A549 (cell line): ENCODE results near the gene H1-8. TPM values are rescaled to one million over a fixed set of nuclear protein-coding genes. Genes with fewer than 3 reads are reported as not detected.

Experiments used
- ATAC-seq, 2 experiments: fragments of 200-7000 bp in 1 of 2; fragments of >200 bp in 1 of 2; cut with Nextera tagmentation in 1 of 2; cut with Tn5 transposase in 1 of 2; 3 replicates each; pipeline versions ENCODE4 v1.8.0 to v1.9.1; 2018 to 2020; ENCODE audit warnings: mild to moderate bottlenecking in 1 of 2, moderate library complexity in 1 of 2
- CTCF ChIA-PET: fragments of 300-600 bp; sonication (Branson Sonifier 250); formaldehyde crosslinking; extraction: SDS; loops from one replicate; lab custom pipeline; 2021; ENCODE audit warnings: antibody characterized with exemption, inconsistent platforms; lab: Yijun Ruan, JAX
- POLR2A ChIA-PET: fragments of 350-600 bp; formaldehyde crosslinking; extraction: SDS; loops from one replicate; lab custom pipeline; 2021; ENCODE audit warnings: antibody characterized with exemption, inconsistent platforms; lab: Yijun Ruan, JAX
- DNase-seq, 2 experiments: peaks; one replicate each; pipeline versions ENCODE4 v3.0.0 to v3.0.0-alpha.2; 2011 to 2016; ENCODE audit warnings: low read depth in 1 of 2, low spot score in 1 of 2
- FAIRE-seq: peaks from 2 replicates; lab custom pipeline; 2011; peaks lifted over from hg19 to GRCh38; lab: Jason Lieb, UNC
- H3K27ac ChIP-seq, 2 experiments: fragments of >200 bp; sonication (Bioruptor Twin); formaldehyde crosslinking; 3 replicates each; pipeline ENCODE4 v1.5.1; 2016 to 2017
- H3K4me1 ChIP-seq: fragments of >200 bp; sonication (Bioruptor Twin); formaldehyde crosslinking; 3 replicates; pipeline ENCODE4 v1.6.1; 2016
- H3K4me2 ChIP-seq: fragments of >200 bp; sonication (Bioruptor Twin); formaldehyde crosslinking; 3 replicates; pipeline ENCODE4 v1.6.1; 2016
- H3K4me3 ChIP-seq: fragments of >200 bp; sonication (Bioruptor Twin); formaldehyde crosslinking; 3 replicates; pipeline ENCODE4 v1.5.1; 2016
- H3K9me3 ChIP-seq: fragments of >200 bp; sonication (Bioruptor Twin); formaldehyde crosslinking; 3 replicates; pipeline ENCODE4 v1.6.1; 2016
- CHD2 ChIP-seq: fragments of 150-350 bp; IDR thresholded peaks from 2 replicates; pipeline ENCODE4 v1.6.1; 2014; ENCODE audit warnings: low read length; ENCODE audit not compliant: partially characterized antibody
- CHD4 ChIP-seq: fragments of 200-600 bp; sonication (generic); IDR thresholded peaks from 2 replicates; pipeline ENCODE4 v1.6.1; 2016; ENCODE audit warnings: antibody characterized with exemption, mild to moderate bottlenecking, borderline replicate concordance
- FOSB ChIP-seq: fragments of 250-450 bp; sonication (Bioruptor Pico); IDR thresholded peaks from 2 replicates; pipeline ENCODE4 v1.5.0; 2020; ENCODE audit warnings: mild to moderate bottlenecking, moderate library complexity
- FOSL2 ChIP-seq, 2 experiments: fragments of 450-650 bp in 1 of 2; fragments of >200 bp in 1 of 2; sonication (Bioruptor Twin) in 1 of 2; formaldehyde crosslinking; IDR thresholded peaks; 2 replicates each; pipeline versions ENCODE4 v1.5.0 to v1.6.1; 2016 to 2020; ENCODE audit warnings: mild to moderate bottlenecking in 1 of 2, moderate library complexity in 1 of 2
- GATA3 ChIP-seq: IDR thresholded peaks from 2 replicates; pipeline ENCODE4 v1.6.1; 2012; ENCODE audit warnings: borderline replicate concordance
- JUN ChIP-seq, 2 experiments: fragments of >200 bp; sonication (Bioruptor Twin); formaldehyde crosslinking; IDR thresholded peaks; 2 replicates in 1 of 2; 3 replicates in 1 of 2; pipeline ENCODE4 v1.6.1; 2016 to 2017
- JUNB ChIP-seq: fragments of >200 bp; sonication (Bioruptor Twin); formaldehyde crosslinking; IDR thresholded peaks from 2 replicates; pipeline ENCODE4 v1.6.1; 2016
- KDM1A ChIP-seq: fragments of 200-600 bp; sonication (generic); IDR thresholded peaks from 2 replicates; pipeline ENCODE4 v1.6.1; 2016; ENCODE audit warnings: low read depth, mild to moderate bottlenecking
- KDM5A ChIP-seq: fragments of 200-600 bp; sonication (generic); IDR thresholded peaks from 2 replicates; pipeline ENCODE4 v1.6.1; 2016; ENCODE audit warnings: antibody characterized with exemption, mild to moderate bottlenecking
- NFE2L2 ChIP-seq: fragments of 150-350 bp; conservative IDR thresholded peaks from 2 replicates; pipeline ENCODE4 v1.6.1; 2014; ENCODE audit warnings: low read length
- NR3C1 ChIP-seq: fragments of >200 bp; sonication (Bioruptor Twin); formaldehyde crosslinking; IDR thresholded peaks from 3 replicates; pipeline ENCODE4 v1.6.1; 2017
- PHF8 ChIP-seq: fragments of 200-600 bp; sonication (generic); IDR thresholded peaks from 2 replicates; pipeline ENCODE4 v1.6.1; 2016; ENCODE audit warnings: low read depth, mild to moderate bottlenecking, antibody characterized with exemption, moderate library complexity, borderline replicate concordance
- POLR2A ChIP-seq: IDR thresholded peaks from 2 replicates; pipeline ENCODE4 v1.6.1; 2012; ENCODE audit warnings: mild to moderate bottlenecking, low read length
- POLR2AphosphoS2 ChIP-seq: conservative IDR thresholded peaks from 2 replicates; pipeline ENCODE4 v1.6.1; 2012; ENCODE audit warnings: low read length, improper control_type of control experiment, inconsistent platforms
- RAD21 ChIP-seq, 2 experiments: fragments of >200 bp in 1 of 2; sonication (Bioruptor Twin) in 1 of 2; formaldehyde crosslinking in 1 of 2; IDR thresholded peaks in 1 of 2; conservative IDR thresholded peaks in 1 of 2; 2 replicates in 1 of 2; 3 replicates in 1 of 2; pipeline ENCODE4 v1.6.1; 2012 to 2018; ENCODE audit warnings: inconsistent platforms in 1 of 2
- RCOR1 ChIP-seq: fragments of 150-350 bp; IDR thresholded peaks from 2 replicates; pipeline ENCODE4 v1.6.1; 2014; ENCODE audit warnings: antibody characterized with exemption, low read length, low read depth
- RNF2 ChIP-seq: fragments of 200-600 bp; sonication (generic); IDR thresholded peaks from 2 replicates; pipeline ENCODE4 v1.6.1; 2016; ENCODE audit warnings: low read depth, mild to moderate bottlenecking, antibody characterized with exemption, moderate library complexity, borderline replicate concordance
- SMC3 ChIP-seq: fragments of >200 bp; sonication (Bioruptor Twin); formaldehyde crosslinking; IDR thresholded peaks from 3 replicates; pipeline ENCODE4 v1.6.1; 2018; ENCODE audit warnings: inconsistent platforms
- SREBF2 ChIP-seq: fragments of 450-650 bp; IDR thresholded peaks from 2 replicates; pipeline ENCODE4 v1.6.1; 2014; ENCODE audit warnings: mild to moderate bottlenecking, moderate library complexity
- TFCP2L1 ChIP-seq: fragments of 250-450 bp; sonication (Bioruptor Pico); IDR thresholded peaks from 2 replicates; pipeline ENCODE4 v1.5.0; 2021; ENCODE audit warnings: mild to moderate bottlenecking
- ZSCAN20 ChIP-seq: fragments of 250-450 bp; sonication (Bioruptor Pico); IDR thresholded peaks from 2 replicates; pipeline ENCODE4 v1.8.0; 2022; ENCODE audit warnings: mild to moderate bottlenecking, moderate library complexity
- WGBS: methylation state at CpG from one replicate; pipeline ENCODE4 v1.1.6; 2017; ENCODE audit errors: missing lambda C conversion rate; 5-methylcytosine and 5-hydroxymethylcytosine counted together
- polyA plus RNA-seq, 4 experiments: library from polyadenylated mRNA; depleted of rRNA in 3 of 4; stranded (reverse); fragments of >200 nt; fragmentation: RNase III in 1 of 4; extraction: RNeasy Plus Mini Kit Qiagen cat#74134 plus additional on column Dnase treatment in 1 of 4; gene quantifications; 2 replicates in 3 of 4; 3 replicates in 1 of 4; pipeline ENCODE4 v1.2.3, GENCODE V29; 2011 to 2017
- TF ChIP-seq, protein P1 (sequence below): fragments of >200 bp; sonication (Bioruptor Twin); formaldehyde crosslinking; IDR thresholded peaks from 3 replicates; pipeline ENCODE4 v1.6.1; 2016
- TF ChIP-seq, protein P2 (sequence below): fragments of >200 bp; sonication (Bioruptor Twin); formaldehyde crosslinking; IDR thresholded peaks from 2 replicates; pipeline ENCODE4 v1.6.1; 2016
- TF ChIP-seq, protein P3 (sequence below): IDR thresholded peaks from 2 replicates; pipeline ENCODE4 v1.6.1; 2012
- TF ChIP-seq, protein P4 (sequence below): fragments of 450-650 bp; IDR thresholded peaks from 2 replicates; pipeline ENCODE4 v1.6.1; 2014; ENCODE audit warnings: antibody characterized with exemption
- TF ChIP-seq, protein P5 (sequence below): fragments of 250-450 bp; sonication (Bioruptor Pico); IDR thresholded peaks from 2 replicates; pipeline ENCODE4 v1.5.0; 2021; ENCODE audit warnings: mild to moderate bottlenecking, moderate library complexity, borderline replicate concordance

The H1-8 gene
- polyA plus RNA-seq, 2 of the 4 experiments (the other 2 are of a cell fraction), result not detected

DNA sequence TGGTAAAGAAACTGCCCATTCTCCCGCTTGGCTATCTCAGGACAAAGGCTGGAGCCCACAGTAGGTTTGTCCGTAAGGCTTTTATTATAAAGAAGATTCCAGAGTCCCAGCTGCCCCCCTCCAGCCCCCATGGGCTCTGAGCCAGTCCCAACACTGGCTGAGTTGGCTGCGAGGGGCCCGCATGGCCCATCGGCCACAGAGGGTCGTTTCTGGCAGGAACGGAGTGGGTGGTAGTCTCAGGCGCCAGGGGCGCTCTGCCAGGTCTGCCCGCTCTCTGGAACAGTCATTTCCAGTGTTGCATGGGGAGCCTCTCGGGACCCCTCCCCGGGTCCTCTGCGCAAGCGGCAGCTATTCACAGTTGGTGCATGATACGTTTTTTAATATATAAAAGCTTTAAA, 12.2 kb downstream of the H1-8 start:
- 91% methylated on average over 12 of the region's 15 CpGs for WGBS
- TF ChIP-seq POLR2A, result no peak
- ChIA-PET CTCF (interaction anchor here (1.5 kb wide), 1 partner anchor 65 kb away, joined by 3 read pairs; no protein-coding TSS in a partner anchor), POLR2A (no interaction called here)
- Histone ChIP-seq H3K4me1 (peaks cover 24% of the 10 kb centered on the region), H3K4me2 (no peak overlapping the region), H3K4me3 (no peak overlapping the region), H3K9me3 (no peaks in the 10 kb centered on the region), H3K27ac (no peak overlapping the region; a peak in 1 of 6 replicates)
- ATAC-seq (no peak), DNase-seq (no peak), FAIRE-seq (no peak)

DNA sequence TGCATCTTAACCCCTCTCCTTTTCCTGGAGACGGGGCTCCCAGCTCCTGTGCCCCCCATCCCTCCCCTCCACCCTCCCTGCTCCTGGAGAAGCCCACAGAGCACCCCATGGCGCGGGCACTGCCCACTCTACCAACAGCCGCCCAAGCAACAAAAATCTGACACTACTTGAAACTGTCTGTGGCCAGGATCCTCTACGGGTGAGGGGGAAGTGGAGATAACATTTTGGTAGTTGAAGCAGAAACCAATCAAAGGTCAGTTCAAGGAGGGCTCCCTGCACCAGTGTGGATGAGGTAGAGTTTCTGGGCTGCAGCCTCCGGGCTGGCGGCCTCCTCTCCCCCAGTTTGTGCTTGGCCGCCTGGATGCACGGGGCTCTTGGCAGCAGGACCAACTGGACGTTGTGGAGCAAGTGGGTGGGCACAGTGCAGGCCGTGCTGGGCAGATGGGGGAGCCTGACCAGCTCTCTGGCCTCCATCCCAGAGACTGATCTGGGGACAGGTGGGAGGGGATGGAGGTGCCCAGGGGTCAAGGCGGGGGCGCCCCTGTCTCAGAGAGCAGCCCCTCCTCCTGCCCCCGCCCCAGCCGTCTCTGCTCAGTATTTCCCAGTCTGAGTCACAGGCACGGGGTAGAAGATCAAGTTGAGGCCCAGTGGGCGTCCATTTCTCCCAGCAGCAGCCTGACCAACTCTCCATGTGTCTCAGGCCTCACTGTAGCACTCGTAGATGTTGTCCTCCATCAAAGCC, 12.8 kb downstream of the H1-8 start:
- ChIA-PET CTCF (no interaction called here), POLR2A (no interaction called here)
- TF ChIP-seq PHF8 (no peak), TFCP2L1 (CRISPR knock-in tag) (no peak), FOSB (CRISPR knock-in tag) (no peak), FOSL2 (IDR thresholded peaks at IDR 0.05) (no peak), FOSL2 (CRISPR knock-in tag; IDR thresholded peaks at IDR 0.05) (no peak), JUN (IDR thresholded peaks at IDR 0.05) (no peak), NFE2L2 (no peak), GATA3 (no peak), CHD2 (no peak), SREBF2 (no peak), KDM5A (no peak)
- TF ChIP-seq, protein P1, sequence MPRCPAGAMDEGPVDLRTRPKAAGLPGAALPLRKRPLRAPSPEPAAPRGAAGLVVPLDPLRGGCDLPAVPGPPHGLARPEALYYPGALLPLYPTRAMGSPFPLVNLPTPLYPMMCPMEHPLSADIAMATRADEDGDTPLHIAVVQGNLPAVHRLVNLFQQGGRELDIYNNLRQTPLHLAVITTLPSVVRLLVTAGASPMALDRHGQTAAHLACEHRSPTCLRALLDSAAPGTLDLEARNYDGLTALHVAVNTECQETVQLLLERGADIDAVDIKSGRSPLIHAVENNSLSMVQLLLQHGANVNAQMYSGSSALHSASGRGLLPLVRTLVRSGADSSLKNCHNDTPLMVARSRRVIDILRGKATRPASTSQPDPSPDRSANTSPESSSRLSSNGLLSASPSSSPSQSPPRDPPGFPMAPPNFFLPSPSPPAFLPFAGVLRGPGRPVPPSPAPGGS, result no peak
- TF ChIP-seq, protein P2, sequence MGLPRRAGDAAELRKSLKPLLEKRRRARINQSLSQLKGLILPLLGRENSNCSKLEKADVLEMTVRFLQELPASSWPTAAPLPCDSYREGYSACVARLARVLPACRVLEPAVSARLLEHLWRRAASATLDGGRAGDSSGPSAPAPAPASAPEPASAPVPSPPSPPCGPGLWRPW, result no peak
- Histone ChIP-seq H3K9me3 (no peaks in the 10 kb centered on the region), H3K27ac (peak overlapping the region in 1 of 2 experiments; percentile 24; a peak in 1 of 6 replicates), H3K4me3 (no peak overlapping the region), H3K4me1 (peaks cover 31% of the 10 kb centered on the region), H3K4me2 (no peak overlapping the region)
- ATAC-seq (no peak), DNase-seq (no peak), FAIRE-seq (no peak)
- WGBS, result 86% methylated on average over 11 of the region's 18 CpGs

DNA sequence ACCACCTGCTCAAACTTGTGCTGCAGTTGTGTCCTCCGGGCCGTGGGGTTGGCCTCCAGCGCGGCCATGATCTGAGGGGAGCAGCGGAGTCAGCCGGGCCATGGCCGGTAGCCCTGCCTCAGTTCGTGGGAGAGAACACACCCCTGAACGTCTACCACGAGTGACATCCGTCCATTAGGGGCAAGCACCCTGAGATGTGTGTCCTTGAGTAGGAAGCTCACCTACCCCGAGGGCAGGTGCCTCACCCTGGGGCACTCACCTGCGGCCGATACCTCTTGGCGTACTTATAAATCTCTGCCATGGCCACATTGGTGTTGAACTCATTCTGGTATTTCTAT, 13.4 kb downstream of the H1-8 start:
- DNase-seq (no peak), FAIRE-seq (no peak), ATAC-seq (no peak)
- H3K4me3 ChIP-seq, result no peak overlapping the region
- no peak overlapping the region for H3K27ac ChIP-seq
- ChIA-PET CTCF (interaction anchor here (0.9 kb wide), 1 partner anchor 42 kb away, joined by 3 read pairs; no protein-coding TSS in a partner anchor), POLR2A (no interaction called here)
- peaks cover 36% of the 10 kb centered on the region for H3K4me1 ChIP-seq
- H3K9me3 ChIP-seq, result no peaks in the 10 kb centered on the region
- no peak overlapping the region for H3K4me2 ChIP-seq
- TF ChIP-seq RAD21 (conservative IDR thresholded peaks at IDR 0.05 in 1 of 2, IDR thresholded peaks at IDR 0.05 in 1 of 2) (no peak), JUNB (no peak), ZSCAN20 (CRISPR knock-in tag) (no peak), RNF2 (no peak), POLR2AphosphoS2 (no peak), SMC3 (no peak), CHD4 (no peak), NR3C1 (no peak), KDM1A (no peak), TFCP2L1 (CRISPR knock-in tag) (no peak), CHD2 (no peak), NFE2L2 (no peak), RCOR1 (no peak)
- TF ChIP-seq, protein P3, sequence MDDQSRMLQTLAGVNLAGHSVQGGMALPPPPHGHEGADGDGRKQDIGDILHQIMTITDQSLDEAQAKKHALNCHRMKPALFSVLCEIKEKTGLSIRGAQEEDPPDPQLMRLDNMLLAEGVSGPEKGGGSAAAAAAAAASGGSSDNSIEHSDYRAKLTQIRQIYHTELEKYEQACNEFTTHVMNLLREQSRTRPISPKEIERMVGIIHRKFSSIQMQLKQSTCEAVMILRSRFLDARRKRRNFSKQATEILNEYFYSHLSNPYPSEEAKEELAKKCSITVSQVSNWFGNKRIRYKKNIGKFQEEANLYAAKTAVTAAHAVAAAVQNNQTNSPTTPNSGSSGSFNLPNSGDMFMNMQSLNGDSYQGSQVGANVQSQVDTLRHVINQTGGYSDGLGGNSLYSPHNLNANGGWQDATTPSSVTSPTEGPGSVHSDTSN, result no peak
- TF ChIP-seq, protein P4, sequence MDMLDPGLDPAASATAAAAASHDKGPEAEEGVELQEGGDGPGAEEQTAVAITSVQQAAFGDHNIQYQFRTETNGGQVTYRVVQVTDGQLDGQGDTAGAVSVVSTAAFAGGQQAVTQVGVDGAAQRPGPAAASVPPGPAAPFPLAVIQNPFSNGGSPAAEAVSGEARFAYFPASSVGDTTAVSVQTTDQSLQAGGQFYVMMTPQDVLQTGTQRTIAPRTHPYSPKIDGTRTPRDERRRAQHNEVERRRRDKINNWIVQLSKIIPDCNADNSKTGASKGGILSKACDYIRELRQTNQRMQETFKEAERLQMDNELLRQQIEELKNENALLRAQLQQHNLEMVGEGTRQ, result no peak
- TF ChIP-seq, protein P5, sequence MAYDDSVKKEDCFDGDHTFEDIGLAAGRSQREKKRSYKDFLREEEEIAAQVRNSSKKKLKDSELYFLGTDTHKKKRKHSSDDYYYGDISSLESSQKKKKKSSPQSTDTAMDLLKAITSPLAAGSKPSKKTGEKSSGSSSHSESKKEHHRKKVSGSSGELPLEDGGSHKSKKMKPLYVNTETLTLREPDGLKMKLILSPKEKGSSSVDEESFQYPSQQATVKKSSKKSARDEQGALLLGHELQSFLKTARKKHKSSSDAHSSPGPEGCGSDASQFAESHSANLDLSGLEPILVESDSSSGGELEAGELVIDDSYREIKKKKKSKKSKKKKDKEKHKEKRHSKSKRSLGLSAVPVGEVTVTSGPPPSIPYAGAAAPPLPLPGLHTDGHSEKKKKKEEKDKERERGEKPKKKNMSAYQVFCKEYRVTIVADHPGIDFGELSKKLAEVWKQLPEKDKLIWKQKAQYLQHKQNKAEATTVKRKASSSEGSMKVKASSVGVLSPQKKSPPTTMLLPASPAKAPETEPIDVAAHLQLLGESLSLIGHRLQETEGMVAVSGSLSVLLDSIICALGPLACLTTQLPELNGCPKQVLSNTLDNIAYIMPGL, result no peak
- TF ChIP-seq, protein P1, result no peak
- 100% methylated on average over 7 of the region's 15 CpGs for WGBS
